RPMI7951 (cell line): Measurements from ENCODE around the gene EPB41L4A. TPM values are rescaled to one million over a fixed set of nuclear protein-coding genes. Genes with fewer than 3 reads are reported as not detected.

Experiments used
- DNase-seq: peaks from one replicate; pipeline ENCODE4 v3.0.0-alpha.2; 2012; ENCODE audit warnings: low read depth
- total RNA-seq: library from RNA; depleted of rRNA; stranded (reverse); fragments of >200 nt; shearing (Covaris generic); gene quantifications from 2 replicates; pipeline ENCODE4 v1.2.3, GENCODE V29; 2014

EPB41L4A gene
- total RNA-seq, 1 experiment from 2014 or later = 0.12 TPM

GRCh38 chr5:112312295-112313275 lies 106.5 kb downstream of the EPB41L4A start:
- no peak for DNase-seq

GRCh38 chr5:112310746-112311145 lies 108.3 kb downstream of the EPB41L4A start:
- DNase-seq = no peak

- DNase-seq = no peak
These were observed 110.5 kb downstream of the EPB41L4A start for GRCh38 chr5:112308608-112309007.

- no peak for DNase-seq
These were observed 112.1 kb downstream of the EPB41L4A start for GRCh38 chr5:112306956-112307355.

- no peak for DNase-seq
These were observed 114.3 kb downstream of the EPB41L4A start for GRCh38 chr5:112304743-112305142.

GRCh38 chr5:112303685-112304084 lies 115.4 kb downstream of the EPB41L4A start:
- no peak for DNase-seq

GRCh38 chr5:112294126-112294525 lies 125.0 kb downstream of the EPB41L4A start:
- DNase-seq = no peak

GRCh38 chr5:112293587-112293986 lies 125.5 kb downstream of the EPB41L4A start:
- no peak for DNase-seq

- no peak for DNase-seq
These were observed 128.4 kb downstream of the EPB41L4A start for GRCh38 chr5:112290691-112291090.

GRCh38 chr5:112289465-112289864 lies 129.6 kb downstream of the EPB41L4A start:
- no peak for DNase-seq

GRCh38 chr5:112283943-112284929 lies 134.8 kb downstream of the EPB41L4A start:
- DNase-seq = no peak

GRCh38 chr5:112283034-112283582 lies 136.0 kb downstream of the EPB41L4A start:
- DNase-seq = no peak

GRCh38 chr5:112279082-112279481 lies 140.0 kb downstream of the EPB41L4A start:
- no peak for DNase-seq

GRCh38 chr5:112276991-112277390 lies 142.1 kb downstream of the EPB41L4A start:
- DNase-seq = no peak

GRCh38 chr5:112275671-112276070 lies 143.4 kb downstream of the EPB41L4A start:
- DNase-seq = no peak

- no peak for DNase-seq
These were observed 148.5 kb downstream of the EPB41L4A start for GRCh38 chr5:112270299-112271293.

GRCh38 chr5:112267231-112267630 lies 151.8 kb downstream of the EPB41L4A start:
- DNase-seq = no peak

- no peak for DNase-seq
These were observed 154.4 kb downstream of the EPB41L4A start for GRCh38 chr5:112264666-112265065.

GRCh38 chr5:112264151-112264550 lies 154.9 kb downstream of the EPB41L4A start:
- DNase-seq = no peak

GRCh38 chr5:112263469-112263868 lies 155.6 kb downstream of the EPB41L4A start:
- DNase-seq = no peak

GRCh38 chr5:112258571-112258970 lies 160.5 kb downstream of the EPB41L4A start:
- DNase-seq = no peak
